ENCODE measurements around the gene PTGDS. TPM values are rescaled to one million over a fixed set of nuclear protein-coding genes. Genes with fewer than 3 reads are reported as not detected.

PTGDS gene
- total and polyA plus RNA-seq, 4 donors, result 0.23 to 15.2 (median 6.4) TPM

- Histone ChIP-seq H3K9me3 (ENCODE audit: control insufficient read depth in 4 of 4, low read length in 3 of 4) (no peaks in the 10 kb centered on the region), H3K36me3 (ENCODE audit: control insufficient read depth in 4 of 4, insufficient read depth in 3 of 4, low read depth in 1 of 4, low read length in 3 of 4) (no peaks in the 10 kb centered on the region), H3K27ac (ENCODE audit: low read depth in 1 of 2, low read length in 2 of 2) (peak overlapping the region in 1 of 2 donors; percentile 28), H3K9ac (ENCODE audit: low read depth in 1 of 2, low read length in 2 of 2) (no peak overlapping the region), H3K4me3 (ENCODE audit: low read depth in 1 of 3, low read length in 3 of 3) (no peak overlapping the region), H3K4me1 (ENCODE audit: control insufficient read depth in 4 of 4, insufficient read depth in 4 of 4, low read length in 3 of 4) (no peaks in the 10 kb centered on the region), H3K27me3 (ENCODE audit: control insufficient read depth in 4 of 4, insufficient read depth in 4 of 4, low read length in 3 of 4) (no peaks in the 10 kb centered on the region)
- no peak for DNase-seq (ENCODE audit: low spot score)
- TF ChIP-seq JUND (IDR thresholded peaks at IDR 0.05) (no peak), HNF4G (IDR thresholded peaks at IDR 0.05) (no peak), ATF3 (IDR thresholded peaks at IDR 0.05) (no peak), FOXA2 (IDR thresholded peaks at IDR 0.05) (no peak), SP1 (IDR thresholded peaks at IDR 0.05) (no peak), TAF1 (conservative IDR thresholded peaks at IDR 0.05) (no peak), CTCF (IDR thresholded peaks at IDR 0.05; ENCODE audit: low read depth, low read length, missing input control) (no peak), NR2F2 (IDR thresholded peaks at IDR 0.05) (no peak), REST (IDR thresholded peaks at IDR 0.05) (no peak)
- WGBS, result 89% methylated on average over 15 of the region's 15 CpGs
These were observed 16.4 kb upstream of the PTGDS start for GRCh38 chr9:136960938-136961275.

DNA sequence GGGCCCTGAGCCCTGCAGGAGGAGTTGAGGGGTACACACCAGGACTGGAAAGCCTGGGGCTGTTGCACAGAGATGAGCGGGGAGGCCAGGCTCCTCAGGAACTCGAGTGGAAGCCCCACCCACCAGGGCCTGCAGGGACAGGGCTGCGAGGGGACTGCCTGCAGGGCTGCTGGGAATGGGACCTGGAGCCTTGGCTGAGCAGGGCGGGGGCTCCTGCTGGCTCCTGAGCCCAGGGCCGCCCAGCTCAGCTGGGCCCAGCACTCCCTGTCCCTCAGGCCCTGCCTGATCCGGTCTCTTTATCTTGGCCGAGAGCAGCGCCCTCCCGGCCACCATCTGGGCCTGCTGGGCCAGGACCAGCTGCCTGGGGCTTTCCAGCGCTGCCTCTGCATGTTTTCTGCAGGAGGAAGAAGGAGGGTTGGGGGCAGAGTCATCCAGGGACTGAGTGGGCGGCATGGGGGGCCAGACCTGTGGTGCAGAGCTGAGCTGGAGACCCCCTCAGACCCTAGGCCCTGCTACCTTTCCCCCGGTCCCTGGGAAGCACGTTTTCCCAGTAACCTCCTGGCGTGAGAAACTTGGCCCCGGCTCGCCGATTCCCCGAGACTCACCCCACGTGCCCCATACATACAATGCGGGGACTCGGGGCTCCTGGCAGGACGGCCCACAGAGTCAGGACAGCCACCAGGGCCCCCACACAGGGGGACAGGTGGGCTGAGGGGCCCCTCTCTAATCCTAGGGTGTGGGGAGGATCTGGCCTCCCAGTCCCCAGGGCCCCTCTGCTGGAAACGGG is 15.8 kb upstream of the PTGDS start:
- Histone ChIP-seq H3K36me3 (ENCODE audit: control insufficient read depth in 4 of 4, insufficient read depth in 3 of 4, low read depth in 1 of 4, low read length in 3 of 4) (no peaks in the 10 kb centered on the region), H3K4me1 (ENCODE audit: control insufficient read depth in 4 of 4, insufficient read depth in 4 of 4, low read length in 3 of 4) (peaks cover 0 to 2% (median 0%) of the 10 kb centered on the region in 4 donors), H3K4me3 (ENCODE audit: low read depth in 1 of 3, low read length in 3 of 3) (no peak overlapping the region), H3K9ac (ENCODE audit: low read depth in 1 of 2, low read length in 2 of 2) (no peak overlapping the region), H3K27me3 (ENCODE audit: control insufficient read depth in 4 of 4, insufficient read depth in 4 of 4, low read length in 3 of 4) (no peaks in the 10 kb centered on the region), H3K27ac (ENCODE audit: low read depth in 1 of 2, low read length in 2 of 2) (peak overlapping the region in 1 of 2 donors; percentile 28), H3K9me3 (ENCODE audit: control insufficient read depth in 4 of 4, low read length in 3 of 4) (no peaks in the 10 kb centered on the region)
- DNase-seq (ENCODE audit: low spot score), result no peak
- TF ChIP-seq RXRA (IDR thresholded peaks at IDR 0.05) (peak in 1 of 2 donors; percentile 67), SP1 (IDR thresholded peaks at IDR 0.05) (peak; percentile 19), HNF4G (IDR thresholded peaks at IDR 0.05) (no peak)
- WGBS, result 83% methylated on average over 23 of the region's 23 CpGs

DNA sequence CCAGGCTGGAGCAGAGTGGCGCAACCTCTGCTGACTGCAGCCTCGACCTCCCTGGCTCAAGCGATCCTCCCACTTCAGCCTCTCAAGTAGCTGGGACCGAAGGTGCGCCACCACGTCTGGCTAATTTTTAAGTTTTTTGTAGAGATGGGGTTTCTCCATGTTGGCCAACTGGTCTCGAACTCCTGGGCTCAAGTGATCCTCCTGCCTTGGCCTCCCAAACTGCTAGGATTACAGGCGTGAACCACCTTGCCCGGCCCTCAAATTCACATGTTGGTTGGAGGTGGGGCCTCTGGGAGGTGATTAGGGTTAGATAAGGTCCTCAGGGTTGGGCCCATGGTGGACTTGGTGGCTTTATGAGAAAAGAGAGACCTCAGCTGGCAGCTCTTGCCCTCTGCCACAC is 15.1 kb upstream of the PTGDS start:
- Histone ChIP-seq H3K27me3 (ENCODE audit: control insufficient read depth in 4 of 4, insufficient read depth in 4 of 4, low read length in 3 of 4) (no peaks in the 10 kb centered on the region), H3K36me3 (ENCODE audit: control insufficient read depth in 4 of 4, insufficient read depth in 3 of 4, low read depth in 1 of 4, low read length in 3 of 4) (no peaks in the 10 kb centered on the region), H3K4me1 (ENCODE audit: control insufficient read depth in 4 of 4, insufficient read depth in 4 of 4, low read length in 3 of 4) (peaks cover 0 to 2% (median 0%) of the 10 kb centered on the region in 4 donors), H3K27ac (ENCODE audit: low read depth in 1 of 2, low read length in 2 of 2) (peak overlapping the region in 1 of 2 donors; percentile 28), H3K9me3 (ENCODE audit: control insufficient read depth in 4 of 4, low read length in 3 of 4) (no peaks in the 10 kb centered on the region), H3K9ac (ENCODE audit: low read depth in 1 of 2, low read length in 2 of 2) (no peak overlapping the region), H3K4me3 (ENCODE audit: low read depth in 1 of 3, low read length in 3 of 3) (no peak overlapping the region)
- DNase-seq (ENCODE audit: low spot score), result no peak
- 93% methylated on average over 9 of the region's 9 CpGs for WGBS
- TF ChIP-seq FOXA1 (IDR thresholded peaks at IDR 0.05), result no peak
- TF ChIP-seq RAD21 (IDR thresholded peaks at IDR 0.05), result no peak
- no peak for TF ChIP-seq MAX (IDR thresholded peaks at IDR 0.05)
- no peak for TF ChIP-seq FOXA2 (IDR thresholded peaks at IDR 0.05)
- TF ChIP-seq ATF3 (IDR thresholded peaks at IDR 0.05), result no peak
- no peak for TF ChIP-seq CTCF (IDR thresholded peaks at IDR 0.05; ENCODE audit: low read depth, low read length, missing input control)
- TF ChIP-seq GABPA (IDR thresholded peaks at IDR 0.05 in 1 of 2, conservative IDR thresholded peaks at IDR 0.05 in 1 of 2), result no peak
- TF ChIP-seq NR2F2 (IDR thresholded peaks at IDR 0.05), result no peak
- no peak for TF ChIP-seq TAF1 (conservative IDR thresholded peaks at IDR 0.05)
- TF ChIP-seq JUND (IDR thresholded peaks at IDR 0.05), result no peak
- no peak for TF ChIP-seq HNF4A (conservative IDR thresholded peaks at IDR 0.05)
- no peak for TF ChIP-seq SP1 (IDR thresholded peaks at IDR 0.05)
- TF ChIP-seq HNF4G (IDR thresholded peaks at IDR 0.05), result no peak
- TF ChIP-seq EGR1 (IDR thresholded peaks at IDR 0.05; ENCODE audit: low read depth in 2 of 2), result no peak
